Neural cell (in vitro differentiated cells): ENCODE data around the gene CYP27A1.

Experiments
- EP300 ChIP-seq: fragments of 450-650 bp; conservative IDR thresholded peaks from 2 replicates; pipeline ENCODE4 v1.6.1; 2014; ENCODE audit warnings: antibody characterized with exemption, mild to moderate bottlenecking, moderate library complexity; ENCODE audit not compliant: poor library complexity, severe bottlenecking
- EZH2 ChIP-seq: fragments of 200-600, 300-800 bp; shearing (Covaris generic), sonication (generic); IDR thresholded peaks from 2 replicates; pipeline ENCODE4 v1.6.1; 2014; ENCODE audit warnings: antibody characterized with exemption, low read length, borderline replicate concordance, mild to moderate bottlenecking; ENCODE audit not compliant: insufficient read depth, poor library complexity, severe bottlenecking
- MXI1 ChIP-seq: fragments of 450-650 bp; conservative IDR thresholded peaks from 2 replicates; pipeline ENCODE4 v1.6.1; 2014; ENCODE audit warnings: antibody characterized with exemption, mild to moderate bottlenecking; ENCODE audit not compliant: poor library complexity, severe bottlenecking
- POLR2AphosphoS5 ChIP-seq: IDR thresholded peaks from 2 replicates; pipeline ENCODE4 v1.6.1; 2012
- RAD21 ChIP-seq: fragments of 450-650 bp; conservative IDR thresholded peaks from 2 replicates; pipeline ENCODE4 v1.6.1; 2014; ENCODE audit warnings: antibody characterized with exemption, mild to moderate bottlenecking, moderate library complexity
- SMC3 ChIP-seq: fragments of 450-650 bp; conservative IDR thresholded peaks from 2 replicates; pipeline ENCODE4 v1.6.1; 2014; ENCODE audit warnings: antibody characterized with exemption, mild to moderate bottlenecking, moderate library complexity; ENCODE audit not compliant: poor library complexity
- TF ChIP-seq, protein P1 (sequence below): fragments of 450-650 bp; IDR thresholded peaks from 2 replicates; pipeline ENCODE4 v1.5.1; 2014; ENCODE audit warnings: antibody characterized with exemption, mild to moderate bottlenecking, moderate library complexity; ENCODE audit not compliant: poor library complexity, severe bottlenecking
- TF ChIP-seq, protein P2 (sequence below): IDR thresholded peaks from 2 replicates; pipeline ENCODE4 v1.6.1; 2012; ENCODE audit warnings: borderline replicate concordance

DNA sequence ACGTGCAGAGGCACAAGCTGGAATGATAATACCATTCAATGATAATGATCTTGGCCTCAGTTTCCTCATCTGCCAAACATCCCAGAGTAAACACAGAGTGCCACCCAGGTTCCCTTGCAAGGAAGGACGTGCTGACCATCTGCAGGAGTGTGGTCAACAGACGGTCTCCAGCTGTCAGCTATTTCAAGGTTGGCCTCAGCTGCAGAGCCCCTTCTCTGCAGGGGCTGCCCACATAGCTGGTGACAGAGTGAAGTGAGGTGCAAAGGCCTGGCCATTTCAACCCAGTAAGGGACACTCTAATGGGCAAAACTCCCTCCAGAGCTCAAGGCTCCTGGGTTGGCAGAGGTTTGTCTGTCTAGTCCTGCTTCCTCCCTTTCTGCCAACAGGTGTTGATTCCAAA lies 69.3 kb downstream of the CYP27A1 start:
- no peak for TF ChIP-seq RAD21
- TF ChIP-seq, protein P1, sequence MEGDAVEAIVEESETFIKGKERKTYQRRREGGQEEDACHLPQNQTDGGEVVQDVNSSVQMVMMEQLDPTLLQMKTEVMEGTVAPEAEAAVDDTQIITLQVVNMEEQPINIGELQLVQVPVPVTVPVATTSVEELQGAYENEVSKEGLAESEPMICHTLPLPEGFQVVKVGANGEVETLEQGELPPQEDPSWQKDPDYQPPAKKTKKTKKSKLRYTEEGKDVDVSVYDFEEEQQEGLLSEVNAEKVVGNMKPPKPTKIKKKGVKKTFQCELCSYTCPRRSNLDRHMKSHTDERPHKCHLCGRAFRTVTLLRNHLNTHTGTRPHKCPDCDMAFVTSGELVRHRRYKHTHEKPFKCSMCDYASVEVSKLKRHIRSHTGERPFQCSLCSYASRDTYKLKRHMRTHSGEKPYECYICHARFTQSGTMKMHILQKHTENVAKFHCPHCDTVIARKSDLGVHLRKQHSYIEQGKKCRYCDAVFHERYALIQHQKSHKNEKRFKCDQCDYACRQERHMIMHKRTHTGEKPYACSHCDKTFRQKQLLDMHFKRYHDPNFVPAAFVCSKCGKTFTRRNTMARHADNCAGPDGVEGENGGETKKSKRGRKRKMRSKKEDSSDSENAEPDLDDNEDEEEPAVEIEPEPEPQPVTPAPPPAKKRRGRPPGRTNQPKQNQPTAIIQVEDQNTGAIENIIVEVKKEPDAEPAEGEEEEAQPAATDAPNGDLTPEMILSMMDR, result no peak
- no peak for TF ChIP-seq POLR2AphosphoS5
- no peak for TF ChIP-seq EP300
- TF ChIP-seq, protein P2, sequence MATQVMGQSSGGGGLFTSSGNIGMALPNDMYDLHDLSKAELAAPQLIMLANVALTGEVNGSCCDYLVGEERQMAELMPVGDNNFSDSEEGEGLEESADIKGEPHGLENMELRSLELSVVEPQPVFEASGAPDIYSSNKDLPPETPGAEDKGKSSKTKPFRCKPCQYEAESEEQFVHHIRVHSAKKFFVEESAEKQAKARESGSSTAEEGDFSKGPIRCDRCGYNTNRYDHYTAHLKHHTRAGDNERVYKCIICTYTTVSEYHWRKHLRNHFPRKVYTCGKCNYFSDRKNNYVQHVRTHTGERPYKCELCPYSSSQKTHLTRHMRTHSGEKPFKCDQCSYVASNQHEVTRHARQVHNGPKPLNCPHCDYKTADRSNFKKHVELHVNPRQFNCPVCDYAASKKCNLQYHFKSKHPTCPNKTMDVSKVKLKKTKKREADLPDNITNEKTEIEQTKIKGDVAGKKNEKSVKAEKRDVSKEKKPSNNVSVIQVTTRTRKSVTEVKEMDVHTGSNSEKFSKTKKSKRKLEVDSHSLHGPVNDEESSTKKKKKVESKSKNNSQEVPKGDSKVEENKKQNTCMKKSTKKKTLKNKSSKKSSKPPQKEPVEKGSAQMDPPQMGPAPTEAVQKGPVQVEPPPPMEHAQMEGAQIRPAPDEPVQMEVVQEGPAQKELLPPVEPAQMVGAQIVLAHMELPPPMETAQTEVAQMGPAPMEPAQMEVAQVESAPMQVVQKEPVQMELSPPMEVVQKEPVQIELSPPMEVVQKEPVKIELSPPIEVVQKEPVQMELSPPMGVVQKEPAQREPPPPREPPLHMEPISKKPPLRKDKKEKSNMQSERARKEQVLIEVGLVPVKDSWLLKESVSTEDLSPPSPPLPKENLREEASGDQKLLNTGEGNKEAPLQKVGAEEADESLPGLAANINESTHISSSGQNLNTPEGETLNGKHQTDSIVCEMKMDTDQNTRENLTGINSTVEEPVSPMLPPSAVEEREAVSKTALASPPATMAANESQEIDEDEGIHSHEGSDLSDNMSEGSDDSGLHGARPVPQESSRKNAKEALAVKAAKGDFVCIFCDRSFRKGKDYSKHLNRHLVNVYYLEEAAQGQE, result no peak
- no peak for TF ChIP-seq EZH2
- no peak for TF ChIP-seq SMC3
- TF ChIP-seq MXI1, result no peak
